ENCODE results near the gene UBXN11. TPM values are rescaled to one million over a fixed set of nuclear protein-coding genes. Genes with fewer than 3 reads are reported as not detected.

The UBXN11 gene
- total and polyA plus RNA-seq, 3 donors from 2014 or later, result 39.7 to 65.9 (median 51.7) TPM

GRCh38 chr1:26233903-26234643 lies 72.4 kb downstream of the UBXN11 start, which contains the start of gene CEP85:
Gene CEP85, plus strand, starts transcription at chr1:26234200. Its CDS starts 5,584 bp downstream, at chr1:26239784.
- Histone ChIP-seq H3K9me3 (no peaks in the 10 kb centered on the region), H3K36me3 (ENCODE audit: low read depth, missing control alignments) (no peaks in the 10 kb centered on the region), H3K27me3 (no peaks in the 10 kb centered on the region), H3K4me1 (no peaks in the 10 kb centered on the region), H3K4me3 (peak within 1 kb of the TSS; percentile 67 to 69), H3K27ac (peak within 1 kb of the TSS; percentile 78 to 91)
- WGBS, 2 donors, result 0% methylated on average over 51 to 71 of the region's 73 CpGs
- intact Hi-C loops (cut with DNase I; ENCODE audit: low total_unique reads), result no loop called here
- DNase-seq, result peak; percentile 99
- TF ChIP-seq POLR2A (IDR thresholded peaks at IDR 0.05), result peak; percentile 23
- peak; percentile 61 to 87 (median 82) for TF ChIP-seq CTCF (IDR thresholded peaks at IDR 0.05)

Other genes with a start within 250 kb of the UBXN11 start
- gene TRIM63, start 239.0 kb downstream of the UBXN11 start, total RNA-seq, result under 1 TPM; 0.50 to 0.71 TPM
- 1.2 TPM for gene TRIM63, start 239.0 kb downstream of the UBXN11 start, polyA plus RNA-seq (ENCODE audit: insufficient read depth, low read depth, low replicate concordance)
- 10 to 100 TPM in 1 of 2 donors, 1 to 10 TPM in 1; 9.9 to 11.7 TPM for gene PDIK1L, start 194.8 kb downstream of the UBXN11 start, total RNA-seq
- 7.0 TPM for gene PDIK1L, start 194.8 kb downstream of the UBXN11 start, polyA plus RNA-seq (ENCODE audit: insufficient read depth, low read depth, low replicate concordance)
- 1 to 10 TPM; 1.8 to 3.2 TPM for gene FAM110D, start 147.6 kb downstream of the UBXN11 start, total RNA-seq
- gene FAM110D, start 147.6 kb downstream of the UBXN11 start, polyA plus RNA-seq (ENCODE audit: insufficient read depth, low read depth, low replicate concordance), result 1.3 TPM
- gene C1orf232, start 137.7 kb downstream of the UBXN11 start, total RNA-seq, result not detected
- gene C1orf232, start 137.7 kb downstream of the UBXN11 start, polyA plus RNA-seq (ENCODE audit: insufficient read depth, low read depth, low replicate concordance), result not detected
- gene ZNF593, start 136.7 kb downstream of the UBXN11 start, total RNA-seq, result 10 to 100 TPM; 37.3 to 56.7 TPM
- gene ZNF593, start 136.7 kb downstream of the UBXN11 start, polyA plus RNA-seq (ENCODE audit: insufficient read depth, low read depth, low replicate concordance), result 22.8 TPM
- gene ZNF593OS, start 134.8 kb downstream of the UBXN11 start, total RNA-seq, result 1 to 10 TPM in 1 of 2 donors, not detected in 1; 1.7 TPM
- 0.62 TPM for gene ZNF593OS, start 134.8 kb downstream of the UBXN11 start, polyA plus RNA-seq (ENCODE audit: insufficient read depth, low read depth, low replicate concordance)
- 1 to 10 TPM; 7.6 to 9.6 TPM for gene CNKSR1, start 129.1 kb downstream of the UBXN11 start, total RNA-seq
- 2.7 TPM for gene CNKSR1, start 129.1 kb downstream of the UBXN11 start, polyA plus RNA-seq (ENCODE audit: insufficient read depth, low read depth, low replicate concordance)
- gene CATSPER4, start 116.0 kb downstream of the UBXN11 start, total RNA-seq, result 1 to 10 TPM; 4.9 to 8.2 TPM
- gene CATSPER4, start 116.0 kb downstream of the UBXN11 start, polyA plus RNA-seq (ENCODE audit: insufficient read depth, low read depth, low replicate concordance), result 13.2 TPM
- gene CEP85, start 72.4 kb downstream of the UBXN11 start, total RNA-seq, result 10 to 100 TPM; 52.1 to 61.8 TPM
- 82.5 TPM for gene CEP85, start 72.4 kb downstream of the UBXN11 start, polyA plus RNA-seq (ENCODE audit: insufficient read depth, low read depth, low replicate concordance)
- 10 to 100 TPM; 24.4 to 25.4 TPM for gene SH3BGRL3, start 26.6 kb downstream of the UBXN11 start, total RNA-seq
- 76.6 TPM for gene SH3BGRL3, start 26.6 kb downstream of the UBXN11 start, polyA plus RNA-seq (ENCODE audit: insufficient read depth, low read depth, low replicate concordance)
- gene CD52, start 11.3 kb upstream of the UBXN11 start, total RNA-seq, result 1 to 10 TPM in 1 of 2 donors, not detected in 1; 3.0 TPM
- 23.8 TPM for gene CD52, start 11.3 kb upstream of the UBXN11 start, polyA plus RNA-seq (ENCODE audit: insufficient read depth, low read depth, low replicate concordance)
- 1 to 10 TPM; 4.9 to 5.6 TPM for gene CRYBG2, start 47.5 kb upstream of the UBXN11 start, total RNA-seq
- gene CRYBG2, start 47.5 kb upstream of the UBXN11 start, polyA plus RNA-seq (ENCODE audit: insufficient read depth, low read depth, low replicate concordance), result 12.9 TPM
- 10 to 100 TPM; 22.9 to 63.9 TPM for gene ZNF683, start 66.1 kb upstream of the UBXN11 start, total RNA-seq
- 87.5 TPM for gene ZNF683, start 66.1 kb upstream of the UBXN11 start, polyA plus RNA-seq (ENCODE audit: insufficient read depth, low read depth, low replicate concordance)
- gene LIN28A, start 104.2 kb upstream of the UBXN11 start, total RNA-seq, result 1 to 10 TPM; 1.5 to 3.9 TPM
- gene LIN28A, start 104.2 kb upstream of the UBXN11 start, polyA plus RNA-seq (ENCODE audit: insufficient read depth, low read depth, low replicate concordance), result 3.6 TPM
- gene DHDDS, start 125.7 kb upstream of the UBXN11 start, total RNA-seq, result 10 to 100 TPM; 54.8 to 60.7 TPM
- gene DHDDS, start 125.7 kb upstream of the UBXN11 start, polyA plus RNA-seq (ENCODE audit: insufficient read depth, low read depth, low replicate concordance), result 31.5 TPM
- 100 to 1,000 TPM; 244 to 285 TPM for gene HMGN2, start 165.8 kb upstream of the UBXN11 start, total RNA-seq
- 392 TPM for gene HMGN2, start 165.8 kb upstream of the UBXN11 start, polyA plus RNA-seq (ENCODE audit: insufficient read depth, low read depth, low replicate concordance)
- gene RPS6KA1, start 223.1 kb upstream of the UBXN11 start, total RNA-seq, result 10 to 100 TPM; 14.9 to 24.2 TPM
- gene RPS6KA1, start 223.1 kb upstream of the UBXN11 start, polyA plus RNA-seq (ENCODE audit: insufficient read depth, low read depth, low replicate concordance), result 15.6 TPM